Effector CD8-positive, alpha-beta T cell (primary cell): ENCODE results near the gene PEX13.

Experiments used
- DNase-seq: peaks from one replicate; lab custom pipeline; 2025; lab: John Stamatoyannopoulos, UW

PEX13 gene

DNA sequence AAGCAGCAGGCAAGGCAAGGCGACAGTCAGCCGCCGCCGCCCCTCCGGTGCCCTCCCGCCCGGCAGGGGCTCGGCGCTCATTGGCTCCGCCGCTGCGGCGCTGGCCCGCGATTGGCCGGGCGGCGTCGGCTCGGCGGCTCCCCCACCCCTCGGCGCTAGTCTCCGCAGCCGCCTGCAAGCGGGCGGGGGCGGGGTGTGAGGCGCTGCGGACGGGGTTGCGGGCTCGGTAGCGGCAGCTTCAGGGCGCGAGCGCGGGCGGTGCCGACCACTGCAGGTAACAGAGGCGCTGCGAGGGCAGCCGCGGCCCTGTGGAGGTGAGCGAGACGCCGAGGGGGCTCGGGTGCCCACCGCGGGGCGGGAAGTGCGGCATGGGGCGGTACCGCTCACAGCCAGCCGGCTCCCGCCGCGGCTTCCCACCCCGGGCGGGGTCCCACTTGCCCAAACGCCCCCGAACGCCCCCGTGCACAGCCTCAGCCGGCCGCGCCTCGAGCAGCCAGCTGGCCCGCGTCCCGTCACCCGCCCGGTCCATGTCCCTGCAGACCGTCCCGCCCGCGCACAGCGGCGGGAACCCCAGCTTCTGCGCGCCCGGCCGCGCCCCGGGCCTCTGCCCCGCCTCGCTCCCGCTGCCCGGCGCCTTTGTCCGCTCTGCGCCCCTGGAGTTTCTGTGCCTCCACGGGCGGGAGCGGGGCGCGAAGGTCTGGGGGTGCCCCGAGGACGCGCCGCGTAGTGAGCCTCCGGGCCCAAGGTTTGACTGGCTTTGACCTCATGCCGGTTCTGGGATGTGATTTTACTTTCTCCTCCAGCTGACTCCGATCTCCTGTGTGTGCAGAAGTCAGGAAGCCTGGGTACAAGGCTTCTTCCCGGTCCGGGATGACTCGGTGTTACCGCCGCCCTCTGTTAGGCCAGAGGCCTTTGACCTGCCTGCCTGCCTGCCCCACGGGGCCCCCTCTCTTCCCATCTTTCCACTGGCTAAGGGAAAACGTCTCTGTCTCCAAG, 48.5 kb downstream of the PEX13 start, which contains the start of gene SANBR:
SANBR (plus strand) TSS at position 158 of the 996 bp plus-strand sequence. CDS start 4,480 bp downstream, outside the sequence.
- peak; percentile 75 for DNase-seq

DNA sequence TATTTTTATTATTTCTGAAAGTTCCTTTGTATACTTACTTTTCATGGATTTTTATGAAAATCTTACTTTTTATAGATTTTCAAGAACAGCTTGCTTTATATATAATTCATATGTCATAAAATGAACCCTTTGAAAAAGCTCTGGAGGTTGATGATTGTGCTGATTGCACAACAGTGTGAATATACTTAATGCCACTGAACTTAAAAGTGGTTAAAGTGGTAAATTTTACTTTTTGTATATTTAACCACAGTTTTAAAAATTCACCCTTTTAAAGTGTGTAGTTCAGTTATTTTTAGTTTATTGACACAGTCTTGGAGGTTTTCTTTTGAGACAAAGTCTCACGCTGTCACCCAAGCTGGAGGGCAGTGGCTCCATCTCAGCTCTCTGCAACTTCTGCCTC, 56.6 kb downstream of the PEX13 start:
- no peak for DNase-seq

DNA sequence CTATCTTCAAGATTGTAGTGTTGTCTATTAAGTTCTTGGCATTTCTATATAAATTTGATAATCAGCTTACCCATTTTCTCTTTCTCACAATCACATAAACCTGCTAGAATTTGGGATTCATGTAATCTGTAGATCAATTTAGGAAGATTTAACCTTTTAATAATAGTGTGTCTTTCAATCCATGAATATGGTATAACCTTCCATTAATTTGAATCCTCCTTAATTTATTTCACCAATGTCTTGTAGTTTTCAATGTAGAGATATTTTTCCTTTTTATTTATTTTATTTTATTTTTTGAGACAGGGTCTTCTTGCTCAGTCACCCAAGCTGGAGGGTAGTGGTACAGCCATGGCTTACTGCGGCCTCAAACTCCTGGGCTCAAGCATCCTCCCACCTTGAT, 68.4 kb downstream of the PEX13 start:
- no peak for DNase-seq

DNA sequence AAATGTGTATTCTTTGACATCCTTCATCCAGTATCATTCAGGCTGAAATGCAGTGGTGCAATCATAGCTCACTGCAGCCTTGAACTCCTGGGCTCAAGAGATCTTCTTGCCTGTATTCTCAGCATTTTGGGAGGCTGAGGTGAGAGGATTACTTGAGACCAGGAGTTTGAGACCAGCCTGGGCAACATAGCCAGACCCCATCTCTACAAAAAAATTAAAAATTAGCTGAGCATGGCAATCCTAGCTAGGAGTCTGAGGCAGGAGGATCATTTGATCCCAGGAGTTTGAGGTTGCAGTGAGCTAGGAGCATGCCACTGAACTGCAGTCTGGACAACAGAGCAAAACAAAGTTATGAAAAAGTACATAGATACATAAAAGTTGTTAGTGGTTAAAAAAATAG, 72.3 kb downstream of the PEX13 start:
- DNase-seq = no peak

DNA sequence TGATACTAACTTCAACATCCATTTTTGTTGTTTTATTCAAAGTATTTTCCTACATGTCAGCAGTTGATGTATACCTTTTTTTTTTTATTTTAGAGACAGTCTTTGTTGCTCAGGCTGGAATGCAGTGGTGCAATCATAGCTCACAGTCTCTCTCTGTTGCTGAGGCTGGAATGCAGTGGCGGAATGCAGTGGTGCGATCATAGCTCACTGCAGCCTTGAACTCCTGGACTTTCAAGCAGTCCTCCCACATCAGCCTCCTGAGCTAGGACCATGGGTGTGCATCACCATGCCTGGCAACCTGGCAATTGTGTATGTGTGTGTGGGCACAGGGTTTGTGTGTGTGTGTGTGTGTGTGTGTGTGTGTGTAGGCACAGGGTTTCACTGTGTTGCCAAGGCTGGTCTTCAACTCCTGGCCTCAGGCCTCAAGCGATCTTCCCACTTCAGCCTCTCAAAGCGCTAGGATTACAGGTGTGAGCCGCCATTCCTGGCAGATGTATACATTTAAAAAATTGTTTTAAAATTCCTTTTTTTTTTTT, 72.9 kb downstream of the PEX13 start:
- no peak for DNase-seq

DNA sequence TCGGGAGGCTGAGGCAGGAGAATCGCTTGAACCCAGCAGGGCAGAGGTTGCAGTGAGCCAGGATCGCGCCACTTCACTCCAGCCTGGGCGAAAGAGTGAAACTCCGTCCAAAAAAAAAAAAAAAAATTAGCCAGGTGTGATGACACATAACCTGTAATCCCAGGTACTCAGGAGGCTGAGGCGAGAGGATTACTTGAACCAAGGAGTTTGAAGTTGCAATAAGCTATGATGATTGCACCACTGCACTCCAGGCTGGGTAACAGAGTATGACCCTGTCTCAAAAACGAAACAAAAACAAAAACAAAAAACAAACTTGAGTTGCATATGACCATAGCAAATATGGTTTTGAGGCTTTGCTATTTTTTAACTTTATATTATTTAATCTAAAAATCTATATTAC, 74.0 kb downstream of the PEX13 start:
- no peak for DNase-seq

DNA sequence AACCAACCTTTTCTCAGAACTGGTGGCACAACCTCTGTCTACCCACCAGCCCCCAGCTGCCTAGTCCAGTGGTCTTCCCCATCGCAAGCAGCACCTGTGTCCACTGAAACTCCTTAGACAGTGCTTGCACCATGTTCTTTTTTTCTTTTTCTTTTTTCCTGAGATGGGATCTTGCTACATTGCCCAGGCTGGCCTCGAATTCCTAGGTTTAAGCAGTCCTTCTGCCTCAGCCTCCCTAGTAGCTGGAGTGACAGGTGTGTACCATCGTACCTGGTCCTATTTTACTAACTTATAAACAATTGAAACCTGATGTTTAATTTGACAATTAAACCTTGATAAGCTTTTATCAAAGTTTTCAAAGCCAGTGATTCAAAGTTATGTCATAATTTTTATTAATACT, 78.9 kb downstream of the PEX13 start:
- DNase-seq = no peak

DNA sequence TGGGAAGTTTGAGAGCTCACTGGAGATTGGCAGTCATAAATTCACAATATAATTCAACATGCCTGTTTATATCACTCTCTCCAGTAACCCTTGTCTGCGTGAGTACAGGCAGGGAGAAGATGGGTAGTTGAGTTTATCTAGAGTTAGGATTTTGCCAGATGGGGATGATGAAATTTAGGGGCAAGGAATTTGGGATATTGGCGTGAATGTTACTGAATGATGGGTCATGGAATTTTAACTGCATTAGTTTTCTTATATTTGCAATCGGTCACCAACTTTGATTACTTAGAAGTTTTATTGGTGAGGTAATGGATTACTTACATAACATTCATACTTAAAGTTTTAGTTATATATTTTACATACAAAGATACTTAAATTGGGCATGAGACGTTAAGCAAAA, 83.3 kb downstream of the PEX13 start:
- DNase-seq = no peak
